SHP77 treated with DMSO at 0.1 percent for 48 hours (cell line): ENCODE data around the gene RCOR2.
"Not testable (repeated sequence)": the region's sequence is repeated elsewhere in the genome, so short reads cannot be mapped to it uniquely, and the experiment has no call there.

ENCODE experiments used
- DNase-seq: peaks from one replicate; lab custom pipeline; 2025; lab: John Stamatoyannopoulos, UW

The RCOR2 gene

DNA sequence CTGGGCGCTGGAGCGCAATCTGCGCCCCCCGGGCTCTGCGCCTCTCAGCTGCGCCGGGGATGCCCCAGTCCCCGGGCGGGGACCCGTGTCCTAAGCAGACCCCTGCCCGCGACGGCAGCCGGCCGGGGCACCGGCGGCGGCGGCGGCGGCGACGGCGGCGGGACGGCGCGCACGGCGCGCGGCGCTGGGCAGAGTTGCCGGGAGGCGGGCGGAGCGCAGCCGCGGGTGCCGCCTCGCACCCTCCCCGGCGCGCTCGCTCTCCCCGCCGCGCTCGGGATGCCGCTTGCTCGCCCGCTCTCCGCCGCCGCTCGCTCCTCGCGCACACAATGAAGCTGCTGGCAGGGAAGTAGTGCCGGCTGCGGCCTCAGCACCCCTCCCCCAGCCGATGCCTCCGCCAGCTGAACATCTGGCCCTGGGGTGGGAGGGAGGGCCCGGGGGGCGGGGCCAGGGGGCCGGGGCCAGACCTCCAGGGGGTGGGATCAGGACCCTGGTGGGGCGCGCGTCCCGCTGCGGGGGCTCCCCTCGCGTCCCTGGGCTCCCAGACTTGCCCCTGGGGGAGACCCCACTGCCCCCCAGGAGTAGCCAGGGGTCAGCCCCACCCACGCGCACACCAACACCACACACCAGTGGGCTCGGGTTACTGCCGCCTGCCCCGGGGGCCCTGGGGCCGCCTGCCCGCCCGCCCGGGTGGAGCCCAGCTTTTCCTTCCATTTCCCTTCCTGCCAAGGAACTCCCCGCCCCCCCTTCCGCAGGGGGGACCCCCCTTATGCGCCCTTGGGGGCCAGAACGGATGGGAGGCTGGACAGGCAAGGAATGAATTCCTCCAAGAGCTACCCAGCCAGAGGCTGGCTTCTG, at the start of gene RCOR2:
RCOR2 (minus strand) TSS at position 328 of the 855 bp plus-strand sequence. CDS start 708 bp downstream, outside the sequence.
- peak; percentile 31 for DNase-seq

DNA sequence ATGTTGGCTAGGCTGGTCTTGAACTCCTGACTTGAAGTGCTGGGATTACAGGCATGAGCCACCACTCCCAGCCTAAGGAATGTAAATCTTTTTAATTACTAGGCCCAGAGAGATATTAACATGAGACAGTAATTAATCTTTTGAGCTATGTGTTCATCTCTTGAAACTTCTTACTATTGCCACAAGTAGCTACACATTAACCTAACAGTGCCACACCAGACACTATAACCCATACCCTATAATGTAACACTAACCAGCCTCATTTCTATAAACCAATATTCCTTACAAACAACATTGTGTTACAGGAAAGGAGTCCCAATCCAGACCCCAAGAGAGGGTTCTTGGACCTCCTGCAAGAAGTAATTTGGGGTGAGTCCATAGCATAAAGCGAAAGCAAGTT, 49.5 kb upstream of the RCOR2 start:
- DNase-seq, result no peak

DNA sequence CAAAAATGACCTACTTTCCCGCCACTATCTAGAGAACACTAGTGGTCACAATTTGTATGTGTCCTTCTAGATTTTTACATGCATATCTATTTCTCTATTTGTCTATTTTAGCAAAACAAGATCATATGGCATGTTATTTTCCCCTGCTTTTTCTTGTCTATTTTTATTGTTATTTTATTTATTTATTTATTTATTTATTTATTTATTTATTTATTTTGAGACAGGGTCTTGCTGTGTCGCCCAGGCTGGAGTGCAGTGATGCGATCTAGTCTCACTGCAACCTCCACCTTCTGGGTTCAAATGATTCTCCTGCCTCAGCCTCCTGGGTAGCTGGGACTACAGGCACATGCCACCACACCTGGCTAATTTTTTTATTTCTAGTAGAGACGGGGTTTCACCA, 46.9 kb upstream of the RCOR2 start:
- DNase-seq, result not testable (repeated sequence)

DNA sequence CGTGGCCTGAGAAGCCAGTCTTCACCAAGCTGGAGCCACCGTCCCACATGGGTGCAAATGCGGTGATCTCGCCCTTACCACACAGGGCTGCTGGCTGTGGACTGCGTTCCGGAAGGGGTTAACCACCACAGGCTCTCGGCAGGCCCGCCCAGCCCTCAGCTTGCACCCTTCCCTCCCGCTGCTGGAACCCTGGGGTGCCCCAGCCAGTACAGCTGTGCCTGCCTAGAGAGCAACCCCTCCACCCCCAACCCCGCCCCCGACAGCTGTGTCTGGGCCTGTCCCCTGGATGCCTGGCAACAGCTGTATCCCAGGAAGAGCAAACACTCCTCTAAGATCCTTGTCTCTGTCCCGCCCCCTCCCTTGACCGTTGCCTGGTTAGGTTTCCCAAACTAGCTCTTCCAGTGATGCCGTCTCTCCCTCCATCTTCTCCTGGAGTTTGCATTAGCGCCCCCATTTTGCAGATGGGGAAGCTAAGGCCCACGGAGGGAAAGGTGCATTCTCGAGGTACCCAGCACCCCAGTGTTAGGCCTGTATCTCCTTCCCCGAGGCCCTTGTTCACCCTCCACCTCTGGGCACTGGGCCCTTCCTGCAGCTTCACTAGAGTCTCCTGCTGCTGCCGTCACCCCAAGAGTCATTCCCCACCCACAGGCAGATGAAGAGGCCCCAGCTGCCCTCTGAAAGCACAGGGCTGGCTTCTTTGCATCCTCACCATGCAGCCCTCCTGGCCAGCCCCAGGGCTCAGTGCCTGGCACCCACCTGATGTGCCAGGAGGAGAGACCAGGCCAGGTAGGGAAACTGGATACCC, 44.8 kb upstream of the RCOR2 start:
- no peak for DNase-seq

DNA sequence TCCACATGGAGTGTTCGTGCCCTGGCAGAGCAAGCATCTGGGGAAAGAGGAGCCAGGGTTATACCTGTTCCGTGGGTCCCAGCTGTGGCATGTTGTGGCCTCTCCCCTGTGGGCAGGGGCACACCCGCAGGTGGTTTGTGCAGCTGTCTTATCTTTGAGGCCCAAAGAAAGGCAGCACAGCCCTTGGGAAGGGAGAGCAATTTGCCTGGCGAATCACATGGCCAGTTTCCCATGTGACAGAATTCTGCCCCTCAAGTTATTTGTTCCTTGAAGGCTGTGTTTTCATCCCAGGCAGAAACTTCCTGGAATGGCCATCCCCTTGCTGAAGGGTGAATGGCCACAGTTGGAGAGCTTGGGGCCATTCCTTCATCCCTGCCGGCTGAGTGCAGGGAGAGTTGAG, 41.0 kb upstream of the RCOR2 start:
- no peak for DNase-seq

DNA sequence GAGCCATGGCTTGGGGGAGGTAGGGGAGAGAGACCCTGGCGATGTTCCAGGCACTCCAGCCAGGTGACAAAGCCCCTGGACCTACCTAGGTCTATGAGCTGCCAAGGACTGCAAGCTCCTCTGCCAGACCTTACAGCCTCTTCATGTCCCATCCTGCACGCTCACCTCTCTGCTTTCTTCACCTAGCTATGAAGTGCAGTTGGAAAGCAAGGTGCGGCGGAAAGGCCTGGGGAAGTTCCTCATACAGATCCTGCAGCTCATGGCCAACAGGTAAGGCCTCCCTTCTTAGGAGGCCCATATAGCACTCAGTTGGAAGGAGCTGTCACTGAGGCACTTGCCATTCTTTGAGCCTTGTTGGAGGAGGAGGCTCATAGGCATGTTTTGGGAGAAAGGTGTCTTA, 35.6 kb upstream of the RCOR2 start:
- no peak for DNase-seq

DNA sequence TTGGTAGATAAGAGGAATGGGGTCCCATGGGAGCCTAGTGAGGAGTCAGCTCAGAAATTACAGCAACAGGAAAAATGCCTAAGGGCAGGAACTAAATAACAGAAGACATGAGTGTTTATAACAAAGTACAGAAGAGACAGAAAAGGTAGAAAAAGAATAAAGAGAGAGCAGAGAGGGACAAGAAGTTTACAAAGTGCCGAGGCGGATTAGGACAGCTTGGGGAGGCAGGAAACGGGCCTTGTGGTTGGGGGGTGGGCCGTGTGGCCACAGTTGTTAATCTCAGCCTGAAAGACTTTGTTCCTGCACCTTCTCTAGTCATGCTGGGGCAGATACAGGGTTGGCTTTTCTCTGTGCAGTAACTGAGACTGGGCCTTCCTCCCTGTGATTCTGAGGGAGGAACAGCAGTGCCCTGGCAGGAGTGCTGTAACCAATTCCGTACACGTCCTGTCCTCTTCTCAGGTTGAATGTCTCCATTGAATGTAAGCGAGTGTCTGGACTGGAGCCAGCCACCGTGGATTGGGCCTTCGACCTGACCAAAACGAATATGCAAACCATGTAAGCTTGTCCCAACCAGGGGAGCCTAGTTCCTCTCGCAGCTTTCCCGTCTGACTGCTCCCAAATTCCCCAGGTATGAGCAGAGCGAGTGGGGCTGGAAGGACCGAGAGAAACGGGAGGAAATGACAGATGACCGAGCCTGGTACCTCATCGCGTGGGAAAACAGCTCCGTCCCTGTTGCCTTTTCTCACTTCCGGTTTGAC, 35.0 kb upstream of the RCOR2 start:
- no peak for DNase-seq

DNA sequence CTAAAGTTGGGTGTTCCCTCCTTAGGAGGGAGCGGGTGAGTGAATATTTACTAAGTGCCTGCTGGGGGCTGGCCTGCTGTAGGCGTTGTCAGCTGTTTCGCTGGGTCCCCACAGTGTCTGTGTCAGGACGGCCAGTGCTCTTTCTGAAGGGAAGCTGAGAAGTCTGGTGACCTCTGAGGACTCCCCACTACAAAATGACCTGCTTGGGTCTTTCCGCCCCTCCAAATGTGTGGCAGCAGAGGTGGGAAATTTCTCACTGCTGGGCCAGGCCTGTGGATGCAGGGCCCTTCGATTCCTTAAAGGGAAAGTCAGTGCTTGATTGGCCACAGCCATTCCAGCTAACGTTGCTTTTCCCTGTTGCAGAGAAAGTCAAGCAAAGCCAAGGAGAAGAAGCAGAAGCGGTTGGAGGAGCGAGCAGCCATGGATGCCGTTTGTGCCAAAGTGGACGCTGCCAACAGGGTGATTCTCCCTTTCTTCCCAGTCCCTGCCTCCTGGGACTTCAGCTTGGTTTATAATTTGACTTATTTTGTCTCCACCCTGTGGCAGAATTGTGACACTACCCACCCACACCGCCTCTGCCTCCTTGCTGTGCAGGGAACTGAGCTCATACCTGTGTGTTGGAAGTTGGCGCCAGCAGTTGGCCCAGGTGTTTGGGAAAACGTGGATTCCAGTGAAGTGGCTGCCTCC, 28.7 kb upstream of the RCOR2 start:
- DNase-seq, result peak; percentile 28

DNA sequence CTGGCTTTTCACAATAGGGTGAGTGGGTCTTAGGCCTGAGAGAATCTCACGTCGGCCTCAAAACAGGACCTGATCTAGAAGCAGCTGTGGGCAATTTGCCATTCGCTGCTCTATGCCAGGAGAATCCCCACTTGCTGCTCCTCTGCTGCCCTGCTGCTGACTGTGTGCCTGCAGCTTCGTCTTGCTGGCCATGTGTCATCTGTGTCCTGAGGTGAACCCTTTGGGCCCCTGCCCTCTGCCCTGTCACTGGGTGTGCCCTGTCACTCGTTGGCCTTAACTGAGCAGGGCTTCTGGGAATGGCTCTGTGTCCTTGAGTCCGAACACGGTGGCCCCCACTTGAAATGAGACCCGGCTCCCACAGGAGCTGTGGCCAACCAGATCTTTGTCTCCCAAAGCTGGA, 28.0 kb upstream of the RCOR2 start:
- DNase-seq, result no peak

DNA sequence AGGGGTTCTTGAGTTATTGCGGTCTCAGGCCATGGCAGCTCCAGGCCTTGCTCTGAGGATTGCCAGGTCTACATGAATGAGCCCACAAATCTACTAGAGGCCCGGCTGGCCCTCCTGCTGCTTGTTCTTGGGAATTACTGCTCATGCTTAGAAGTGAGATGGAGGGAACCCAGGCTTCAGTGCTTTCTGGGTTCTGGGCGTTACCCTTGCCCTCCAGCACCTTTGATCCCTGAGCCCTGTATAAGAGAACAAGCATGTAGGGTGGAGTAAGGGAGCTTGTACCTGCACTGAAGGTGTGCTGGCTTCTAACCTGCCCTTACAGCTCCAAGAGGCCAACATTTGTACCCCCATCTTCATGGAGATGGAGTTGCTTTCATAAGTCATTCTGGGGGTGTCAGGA, 25.8 kb upstream of the RCOR2 start:
- no peak for DNase-seq

DNA sequence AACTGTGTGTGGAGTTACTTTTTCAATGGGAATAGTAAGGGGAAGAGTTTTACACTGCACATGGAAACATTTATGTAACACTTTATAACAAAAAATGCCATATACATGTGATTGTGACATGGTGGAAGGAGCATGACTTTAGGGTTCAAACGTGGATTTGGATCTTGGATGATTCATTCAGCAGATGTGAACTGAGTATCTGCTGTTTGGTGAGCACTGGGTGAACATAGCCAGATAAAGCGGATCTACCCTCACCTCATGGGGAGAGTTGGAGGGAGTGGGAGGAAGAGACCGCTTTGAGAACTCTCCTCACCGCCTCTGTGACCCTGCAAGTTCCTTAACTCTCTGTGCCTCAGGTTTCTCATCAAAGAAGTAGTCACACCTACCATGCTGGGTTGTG, 24.9 kb upstream of the RCOR2 start:
- no peak for DNase-seq

DNA sequence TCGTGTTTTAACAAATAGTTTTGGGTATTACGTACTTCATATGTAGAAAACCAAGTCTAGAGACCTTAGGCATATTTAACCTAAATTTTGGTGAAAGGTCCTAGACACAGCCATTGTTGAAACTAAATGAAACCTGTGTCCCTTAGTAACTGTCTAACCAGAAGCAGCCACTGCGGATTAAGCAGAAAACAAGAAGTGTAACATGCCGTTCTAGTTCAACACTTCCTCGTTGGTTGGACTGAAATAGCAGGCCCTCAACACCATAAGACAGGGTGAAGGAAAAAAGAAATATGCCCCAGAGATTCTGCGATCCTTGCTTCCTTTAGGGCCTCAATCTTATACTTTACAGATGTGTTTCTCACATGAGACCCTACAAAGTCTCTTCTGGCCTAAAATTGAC, 23.8 kb upstream of the RCOR2 start:
- no peak for DNase-seq

DNA sequence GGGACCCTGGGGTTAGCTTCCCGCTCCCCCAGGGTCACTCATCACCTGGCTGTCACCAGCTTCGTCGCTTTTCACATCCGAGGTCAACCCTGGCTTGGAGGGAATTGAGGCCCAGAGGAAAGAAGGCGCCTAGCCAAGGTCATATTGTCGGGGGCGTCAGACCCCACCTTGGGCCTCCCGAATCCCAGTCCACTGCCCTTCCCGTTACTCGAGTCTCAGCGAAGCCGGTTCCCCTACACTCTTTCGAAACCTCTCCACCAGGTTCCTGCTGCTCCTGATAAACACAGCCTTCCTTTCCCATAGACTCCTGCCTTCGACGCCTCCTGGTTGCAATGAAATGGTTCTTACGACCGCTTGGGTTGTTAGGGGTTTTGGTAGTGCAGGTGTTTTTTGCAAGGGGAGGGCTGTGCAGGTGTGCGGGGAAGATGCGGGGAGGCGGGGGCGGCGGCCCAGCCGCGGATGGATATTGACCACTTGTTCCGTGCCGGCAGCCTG, 22.5 kb upstream of the RCOR2 start:
- DNase-seq, result no peak

DNA sequence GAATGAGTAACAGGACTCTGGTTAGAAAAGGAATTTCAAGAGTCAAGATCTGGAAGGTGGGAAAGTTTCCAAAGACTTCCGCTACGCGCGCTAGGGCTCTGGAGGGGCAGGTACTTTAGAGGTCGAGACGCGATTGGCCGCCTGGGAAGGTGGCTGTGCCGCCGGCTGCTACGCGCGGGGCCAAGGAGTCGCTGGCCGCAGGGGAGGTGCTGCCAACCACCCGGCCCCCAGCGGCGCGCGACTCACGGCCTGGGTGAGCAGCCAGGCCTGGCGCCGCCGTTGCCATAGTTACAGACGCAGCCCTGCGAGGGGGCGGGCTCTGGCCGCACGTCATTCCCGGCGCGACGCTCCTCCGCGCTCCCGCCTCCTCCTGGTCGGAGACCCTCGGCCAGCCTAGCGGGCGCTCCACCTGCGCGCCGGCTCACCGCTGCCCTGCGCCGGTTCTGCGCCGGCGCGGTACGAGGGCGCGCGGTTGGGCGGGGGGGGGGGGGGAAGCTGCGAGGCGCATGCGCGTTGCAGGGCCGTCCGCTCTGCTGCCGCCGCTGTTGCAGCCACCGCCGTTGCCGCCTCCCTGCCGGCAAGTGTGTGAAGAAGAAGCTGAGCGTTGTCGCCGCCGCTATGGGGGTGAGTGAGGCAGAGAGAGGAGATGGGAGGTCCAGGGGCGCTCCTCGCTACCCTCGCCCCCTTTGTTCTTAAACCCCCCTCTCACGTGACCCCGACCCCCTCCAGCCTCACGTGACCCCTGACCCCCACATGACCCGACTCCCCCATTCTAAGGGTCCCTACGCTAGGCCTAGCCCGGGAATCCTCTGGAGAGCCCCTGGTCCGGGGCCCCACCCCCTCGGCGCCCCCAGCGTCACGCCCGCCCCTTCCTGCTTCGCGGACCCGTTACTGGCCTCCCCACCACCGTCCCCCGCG, 21.8 kb upstream of the RCOR2 start, which contains the start of gene NAA40:
NAA40 (plus strand) TSS at position 524 of the 918 bp plus-strand sequence; CDS start at position 619, 95 bp downstream.
- peak; percentile 95 for DNase-seq

DNA sequence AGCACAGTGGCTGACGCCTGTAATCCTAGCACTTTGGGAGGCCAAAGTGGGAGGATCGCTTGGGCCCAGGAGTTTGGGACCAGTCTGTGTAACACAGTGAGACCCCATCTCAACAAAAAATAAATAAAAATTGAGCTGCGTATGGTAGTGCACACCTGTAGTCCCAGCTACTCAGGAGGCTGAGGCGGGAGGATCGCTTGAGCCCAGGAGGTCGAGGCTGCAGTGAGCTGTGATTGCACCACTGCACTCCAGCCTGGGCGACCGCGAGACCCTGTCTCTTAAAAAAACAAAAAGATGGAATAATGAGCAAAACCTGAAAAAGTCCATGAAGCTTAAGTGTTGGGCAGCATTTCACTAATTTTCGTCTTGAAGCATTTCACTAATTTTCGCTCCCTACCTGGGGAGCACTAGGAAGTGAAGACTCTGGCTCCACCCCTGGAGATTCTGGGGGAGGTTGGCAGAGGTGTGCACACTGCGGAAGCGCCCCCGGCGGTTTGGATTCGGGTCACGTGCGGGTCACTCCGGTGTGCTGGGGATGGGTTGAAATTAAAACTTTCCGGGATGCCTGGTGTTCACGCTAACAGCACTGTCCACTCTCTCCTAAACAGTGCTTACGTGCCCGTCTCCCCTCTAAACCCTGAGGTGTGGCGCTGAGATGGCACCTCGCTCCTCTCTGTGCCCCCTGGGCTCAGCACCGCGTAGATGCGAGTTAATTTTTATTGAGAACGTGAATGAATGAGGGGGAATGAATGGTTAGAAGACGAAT, 20.9 kb upstream of the RCOR2 start:
- peak; percentile 73 for DNase-seq

DNA sequence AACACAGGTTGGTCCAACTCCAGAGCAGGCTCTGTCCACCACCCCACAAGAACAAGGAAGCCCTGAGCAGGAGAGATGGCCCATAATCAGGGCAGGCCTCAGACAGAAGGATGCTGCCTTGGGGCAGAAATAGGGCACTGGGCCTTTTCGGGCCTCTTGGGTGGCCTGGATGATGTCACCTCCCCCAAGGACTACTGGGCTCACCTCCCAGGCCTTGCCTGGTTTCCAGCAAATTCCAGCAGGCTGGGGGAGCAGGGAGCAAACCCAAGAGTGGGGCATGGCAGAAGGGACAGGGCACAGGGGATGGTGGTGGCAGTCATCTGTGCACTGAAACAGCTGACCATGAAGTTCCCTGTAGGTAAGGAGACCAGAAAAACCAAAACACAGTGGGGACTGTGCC, 16.5 kb upstream of the RCOR2 start:
- no peak for DNase-seq

DNA sequence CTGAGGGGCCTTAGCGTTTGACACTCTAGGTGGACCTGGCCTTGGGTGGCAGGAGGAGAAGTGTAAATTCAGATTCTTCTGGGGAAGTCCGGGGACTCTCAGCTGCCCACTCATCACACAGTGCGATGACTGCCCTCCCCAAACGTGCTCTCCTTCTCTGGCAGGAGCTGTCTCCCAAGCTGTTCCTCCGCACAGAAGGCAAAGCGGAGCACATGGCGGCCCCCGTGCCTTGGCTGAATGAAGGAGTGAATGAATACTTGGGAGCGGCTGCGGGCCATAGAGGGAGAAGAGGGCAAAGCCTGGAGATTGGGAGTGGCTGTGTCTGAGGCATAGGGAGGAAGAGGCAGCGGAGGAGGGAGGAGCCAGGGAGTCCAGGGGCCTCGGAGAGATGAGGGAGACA, 14.9 kb upstream of the RCOR2 start:
- DNase-seq, result no peak

DNA sequence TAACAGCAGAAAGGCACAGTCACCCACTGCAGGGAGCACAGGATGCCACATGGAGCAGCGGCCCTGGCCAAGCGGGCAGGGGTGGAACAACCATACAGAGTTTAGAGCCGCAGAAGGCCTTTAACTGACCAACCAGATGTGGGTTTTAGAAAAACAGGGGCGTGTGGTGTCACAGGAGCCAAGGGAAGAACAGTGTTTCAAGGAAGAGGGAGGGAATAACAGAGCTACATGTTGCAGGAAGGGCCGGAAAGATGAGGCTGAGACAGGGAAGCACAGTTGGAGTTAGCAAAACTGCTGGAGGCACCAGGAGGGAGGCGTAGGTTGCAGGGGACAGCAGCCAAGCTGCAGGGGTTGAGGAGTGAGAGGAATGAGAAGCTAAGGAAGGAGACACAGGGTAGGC, 14.1 kb upstream of the RCOR2 start:
- DNase-seq, result no peak

DNA sequence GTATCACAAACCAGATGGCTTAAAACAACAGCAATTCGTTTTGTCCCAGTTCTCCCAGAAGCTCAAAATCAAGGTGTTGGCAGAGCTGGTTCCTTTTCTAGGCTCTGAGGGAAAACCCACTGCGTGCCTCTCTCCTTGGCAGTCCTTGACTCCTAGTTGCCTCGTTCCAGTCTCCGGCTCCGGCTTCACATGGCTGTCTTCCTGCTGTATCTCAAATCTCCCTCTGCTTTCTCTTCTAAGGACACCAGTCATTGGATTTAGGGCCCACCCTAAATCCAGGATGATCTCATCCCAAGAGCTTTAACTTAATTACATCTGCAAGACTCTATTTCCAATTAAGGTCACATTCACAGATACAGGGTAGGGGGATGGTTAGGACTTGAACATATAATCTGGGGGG, 12.7 kb upstream of the RCOR2 start:
- DNase-seq, result no peak

DNA sequence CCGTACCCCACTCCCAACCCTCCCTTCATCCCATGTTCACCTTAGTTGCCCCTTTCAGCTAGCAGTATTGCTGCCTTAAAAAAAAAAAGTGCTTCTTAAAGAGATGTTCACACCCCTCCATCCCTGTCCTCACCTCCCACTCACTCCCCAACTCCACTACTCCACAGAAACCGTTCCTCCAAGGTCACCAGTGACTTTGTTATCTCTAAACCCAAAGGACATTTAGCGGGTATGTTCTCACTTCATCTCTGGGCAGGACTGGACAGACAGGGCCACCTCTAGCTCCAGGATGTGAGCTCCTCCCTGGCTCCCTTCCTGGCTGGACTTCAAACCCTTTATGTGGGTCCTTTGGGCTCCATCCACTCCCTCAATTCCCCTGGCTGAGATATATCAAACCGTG, 6.4 kb upstream of the RCOR2 start:
- DNase-seq, result no peak
